ENCODE measurements around the gene CC2D1A.

GRCh38 chr19:13861714-13862531, 44.1 kb upstream of the CC2D1A start:
- TF ChIP-seq POLR2AphosphoS5 (IDR thresholded peaks at IDR 0.05; ENCODE audit: borderline replicate concordance, low read depth, low read length) (peak; percentile 46), EZH2 (IDR thresholded peaks at IDR 0.05) (no peak), FOXP2 (optimal IDR thresholded peaks at IDR 0.05; ENCODE audit: control extremely low read depth, extremely low read length, insufficient read depth) (peak; percentile 12)
